OCI-LY3 (cell line): ENCODE results near the gene DNAJC22.

Experiments
- EZH2phosphoT487 ChIP-seq: fragments of 200-600 bp; shearing (Covaris generic); IDR thresholded peaks from 2 replicates; pipeline ENCODE4 v1.6.1; 2018; ENCODE audit warnings: antibody characterized with exemption, mixed run types, low read depth
- TF ChIP-seq, protein P1 (sequence below): fragments of 200-600, 300-600 bp; sonication (generic); IDR thresholded peaks from 2 replicates; pipeline ENCODE4 v1.5.1; 2014; ENCODE audit warnings: antibody characterized with exemption, low read length, low read depth

DNA sequence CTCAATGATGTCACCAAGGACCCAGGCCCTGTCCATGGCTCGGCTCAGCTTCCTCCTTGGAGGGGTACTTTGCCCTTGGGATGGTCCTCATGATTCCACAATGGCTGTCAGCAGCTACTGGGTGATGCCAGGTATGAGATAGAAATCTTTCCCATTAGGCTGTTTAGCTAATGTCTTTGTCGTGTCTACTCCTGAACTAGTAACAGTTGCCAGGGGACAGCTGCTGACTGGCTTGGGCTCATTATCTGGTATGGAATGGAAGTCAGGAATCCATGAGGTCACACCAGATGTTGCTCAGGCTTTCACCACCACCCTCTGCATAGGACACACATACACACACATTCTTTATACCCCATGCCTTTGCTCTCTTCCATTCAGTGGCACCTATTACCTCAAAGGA, 42.5 kb upstream of the DNAJC22 start:
- TF ChIP-seq, protein P1, sequence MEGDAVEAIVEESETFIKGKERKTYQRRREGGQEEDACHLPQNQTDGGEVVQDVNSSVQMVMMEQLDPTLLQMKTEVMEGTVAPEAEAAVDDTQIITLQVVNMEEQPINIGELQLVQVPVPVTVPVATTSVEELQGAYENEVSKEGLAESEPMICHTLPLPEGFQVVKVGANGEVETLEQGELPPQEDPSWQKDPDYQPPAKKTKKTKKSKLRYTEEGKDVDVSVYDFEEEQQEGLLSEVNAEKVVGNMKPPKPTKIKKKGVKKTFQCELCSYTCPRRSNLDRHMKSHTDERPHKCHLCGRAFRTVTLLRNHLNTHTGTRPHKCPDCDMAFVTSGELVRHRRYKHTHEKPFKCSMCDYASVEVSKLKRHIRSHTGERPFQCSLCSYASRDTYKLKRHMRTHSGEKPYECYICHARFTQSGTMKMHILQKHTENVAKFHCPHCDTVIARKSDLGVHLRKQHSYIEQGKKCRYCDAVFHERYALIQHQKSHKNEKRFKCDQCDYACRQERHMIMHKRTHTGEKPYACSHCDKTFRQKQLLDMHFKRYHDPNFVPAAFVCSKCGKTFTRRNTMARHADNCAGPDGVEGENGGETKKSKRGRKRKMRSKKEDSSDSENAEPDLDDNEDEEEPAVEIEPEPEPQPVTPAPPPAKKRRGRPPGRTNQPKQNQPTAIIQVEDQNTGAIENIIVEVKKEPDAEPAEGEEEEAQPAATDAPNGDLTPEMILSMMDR, result no peak
- TF ChIP-seq EZH2phosphoT487, result no peak
